T-cell (primary cell): Measurements from ENCODE around the gene SPRED2. TPM values are rescaled to one million over a fixed set of nuclear protein-coding genes. Genes with fewer than 3 reads are reported as not detected.
A peak's percentile ranks its signal among the peaks of the same experiment; 100 is the strongest.
"Not testable (repeated sequence)": the region's sequence is repeated elsewhere in the genome, so short reads cannot be mapped to it uniquely, and the experiment has no call there.

Experiments used
- ATAC-seq, 4 experiments: fragments of 200-7000 bp in 3 of 4; fragments of 150-1000 bp in 1 of 4; cut with Tn5 transposase; replicated peaks in 1 of 4; 1 replicate in 3 of 4; 2 replicates in 1 of 4; pipeline ENCODE4 v1.10.0; 2021; ENCODE audit warnings: moderate library complexity in 3 of 4, mild to moderate bottlenecking in 2 of 4, moderate number of reproducible peaks in 1 of 4
- CTCF ChIA-PET, 2 donors: fragments of 300-600 bp; sonication (Branson Sonifier 250); formaldehyde crosslinking; loops; one replicate each; lab custom pipeline; 2022; ENCODE audit warnings: antibody characterized with exemption in 2 of 2; lab: Charles Lee
- POLR2A ChIA-PET, 2 donors: fragments of 300-600 bp; sonication (Branson Sonifier 250); formaldehyde crosslinking; loops; one replicate each; lab custom pipeline; 2022; ENCODE audit warnings: antibody characterized with exemption in 2 of 2; lab: Charles Lee
- DNase-seq, 35 experiments: peaks; one replicate each; pipeline versions ENCODE4 v3.0.0 to v3.0.0-alpha.2; 2013 to 2023
- H3K27ac ChIP-seq: one replicate; pipeline ENCODE4 v1.5.1; 2013; ENCODE audit warnings: low read length
- H3K27me3 ChIP-seq, 2 experiments: replicated peaks in 1 of 2; 1 replicate in 1 of 2; 2 replicates in 1 of 2; pipeline versions ENCODE4 v1.6.1 to v1.7.0; 2013; ENCODE audit warnings: low read length in 1 of 2, mixed read lengths in 1 of 2; ENCODE audit not compliant: control insufficient read depth in 2 of 2, insufficient read depth in 2 of 2; ENCODE audit errors: extremely low read depth in 1 of 2
- H3K36me3 ChIP-seq, 2 donors: 1 replicate in 1 of 2; 2 replicates in 1 of 2; pipeline versions ENCODE4 v1.6.1 to v1.7.0; 2013; ENCODE audit warnings: low read length in 1 of 2; ENCODE audit not compliant: control insufficient read depth in 2 of 2, insufficient read depth in 1 of 2; ENCODE audit errors: extremely low read depth in 1 of 2
- H3K4me1 ChIP-seq, 2 experiments: 1 replicate in 1 of 2; 2 replicates in 1 of 2; pipeline versions ENCODE4 v1.6.1 to v1.7.0; 2013; ENCODE audit warnings: low read length in 2 of 2, mixed read lengths in 1 of 2; ENCODE audit not compliant: insufficient read depth in 2 of 2, control insufficient read depth in 1 of 2; ENCODE audit errors: extremely low read depth in 1 of 2
- H3K4me3 ChIP-seq, 2 donors: 1 replicate in 1 of 2; 2 replicates in 1 of 2; pipeline versions ENCODE4 v1.5.1 to v1.7.0; 2013; ENCODE audit warnings: mild to moderate bottlenecking in 2 of 2, low read length in 1 of 2, moderate library complexity in 1 of 2; ENCODE audit not compliant: control insufficient read depth in 1 of 2; ENCODE audit errors: extremely low read depth in 1 of 2
- H3K9me3 ChIP-seq: 2 replicates; pipeline ENCODE4 v1.7.0; 2013
- H3K27ac Mint-ChIP-seq, 2 donors: one replicate each; pipeline ENCODE4 v1.8.0; 2020 to 2021; ENCODE audit warnings: mild to moderate bottlenecking in 2 of 2, mixed read lengths in 2 of 2
- H3K27me3 Mint-ChIP-seq, 2 donors: one replicate each; pipeline ENCODE4 v1.8.0; 2021 to 2022; ENCODE audit warnings: mixed read lengths in 2 of 2
- H3K36me3 Mint-ChIP-seq: one replicate; pipeline ENCODE4 v1.8.0; 2021; ENCODE audit warnings: mixed read lengths
- H3K4me1 Mint-ChIP-seq, 3 donors: one replicate each; pipeline ENCODE4 v1.8.0; 2020 to 2022; ENCODE audit warnings: mixed read lengths in 3 of 3, mild to moderate bottlenecking in 1 of 3
- H3K4me3 Mint-ChIP-seq, 3 donors: one replicate each; pipeline ENCODE4 v1.8.0; 2020 to 2022; ENCODE audit warnings: mild to moderate bottlenecking in 3 of 3, mixed read lengths in 3 of 3, moderate library complexity in 3 of 3
- H3K9me3 Mint-ChIP-seq, 3 donors: one replicate each; pipeline ENCODE4 v1.8.0; 2020 to 2022; ENCODE audit warnings: mixed read lengths in 3 of 3
- WGBS: methylation state at CpG from one replicate; pipeline ENCODE4 v1.1.5; 2013; ENCODE audit warnings: missing lambda C conversion rate; ENCODE audit not compliant: insufficient coverage; 5-methylcytosine and 5-hydroxymethylcytosine counted together
- total RNA-seq, 35 experiments: library from RNA in 6 of 35; stranded (reverse) in 6 of 35; fragments of 120-200 nt in 1 of 35; gene quantifications; one replicate each; pipeline versions ENCODE4 v1.2.1 to v1.2.4 and lab custom pipeline; 2013 to 2026

Gene SPRED2
- total RNA-seq, 5 donors from 2014 or later (not counting 1 experiment from before 2014, with no cell fraction given), result 0.73 to 3.2 (median 1.2) TPM

- DNase-seq, H3K9me3 Mint-ChIP-seq, H3K36me3 ChIP-seq, H3K4me1 ChIP-seq, H3K4me3 Mint-ChIP-seq, H3K27ac ChIP-seq, CTCF ChIA-PET, H3K27me3 ChIP-seq, H3K27ac Mint-ChIP-seq, POLR2A ChIA-PET, ATAC-seq, H3K4me3 ChIP-seq, H3K27me3 Mint-ChIP-seq, H3K9me3 ChIP-seq: not testable (repeated sequence)
- peaks cover 19% of the 10 kb centered on the region for H3K36me3 Mint-ChIP-seq
- H3K4me1 Mint-ChIP-seq, result peaks cover 7 to 14% (median 11%) of the 10 kb centered on the region in 3 donors
- 90% methylated on average over 4 of the region's 7 CpGs for WGBS
These were observed 115.0 kb downstream of the SPRED2 start for GRCh38 chr2:65317351-65317750.

- POLR2A ChIA-PET, result no interaction called here
- H3K27me3 Mint-ChIP-seq, result no peaks in the 10 kb centered on the region
- Histone ChIP-seq H3K4me3 (no peak overlapping the region), H3K27ac (no peak overlapping the region), H3K27me3 (no peaks in the 10 kb centered on the region), H3K9me3 (no peaks in the 10 kb centered on the region), H3K36me3 (peaks cover 0 to 2% of the 10 kb centered on the region in 2 donors), H3K4me1 (peaks cover 0 to 4% of the 10 kb centered on the region in 2 experiments)
- no peak for ATAC-seq
- 90% methylated on average over 3 of the region's 6 CpGs for WGBS
- H3K36me3 Mint-ChIP-seq, result peaks cover 19% of the 10 kb centered on the region
- H3K9me3 Mint-ChIP-seq, result no peaks in the 10 kb centered on the region
- CTCF ChIA-PET, result no interaction called here
- no peak overlapping the region for H3K27ac Mint-ChIP-seq
- H3K4me1 Mint-ChIP-seq, result peaks cover 7 to 14% (median 11%) of the 10 kb centered on the region in 3 donors
- no peak for DNase-seq
- H3K4me3 Mint-ChIP-seq, result no peak overlapping the region
These were observed 116.3 kb downstream of the SPRED2 start for GRCh38 chr2:65316072-65316471.

DNA sequence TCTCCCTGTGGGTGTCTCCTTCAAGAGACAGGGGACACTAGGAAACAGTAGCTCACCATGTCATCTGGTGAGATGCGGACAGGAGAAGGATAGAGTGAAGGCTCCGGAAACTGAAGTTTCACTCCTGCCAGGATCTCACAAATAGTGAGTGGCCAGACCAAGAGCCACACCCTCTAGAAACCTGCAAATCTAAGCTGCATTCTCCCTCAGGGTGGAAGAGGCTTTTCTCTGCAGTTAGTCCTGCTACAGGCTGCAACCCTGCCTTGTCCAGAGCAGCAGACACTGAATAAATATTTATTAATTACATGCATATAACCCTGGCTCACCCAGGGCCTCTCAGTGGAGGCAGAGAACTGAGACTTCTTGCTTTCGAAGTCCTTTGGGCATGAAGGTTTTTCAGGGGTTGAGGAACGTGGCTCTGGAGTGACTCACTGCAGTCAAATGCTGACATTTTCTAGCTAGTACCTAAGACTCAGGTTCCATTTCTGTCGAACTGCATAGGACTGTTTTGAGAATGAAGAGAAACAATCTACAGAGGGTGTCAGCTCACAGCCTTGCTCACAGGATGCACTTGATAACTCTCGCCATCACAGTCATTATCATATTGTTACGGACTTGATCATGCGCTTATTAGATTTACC, 117.5 kb downstream of the SPRED2 start:
- Histone ChIP-seq H3K4me1 (peaks cover 0 to 4% of the 10 kb centered on the region in 2 experiments), H3K9me3 (no peaks in the 10 kb centered on the region), H3K36me3 (peaks cover 0 to 2% of the 10 kb centered on the region in 2 donors), H3K4me3 (no peak overlapping the region), H3K27ac (no peak overlapping the region), H3K27me3 (no peaks in the 10 kb centered on the region)
- Mint-ChIP-seq H3K9me3 (no peaks in the 10 kb centered on the region), H3K4me1 (peaks cover 3 to 7% (median 5%) of the 10 kb centered on the region in 3 donors), H3K36me3 (peaks cover 19% of the 10 kb centered on the region), H3K27ac (no peak overlapping the region), H3K4me3 (no peak overlapping the region), H3K27me3 (no peaks in the 10 kb centered on the region)
- CTCF ChIA-PET, result no interaction called here
- DNase-seq (no peak), ATAC-seq (no peak)
- WGBS, result 96% methylated on average over 5 of the region's 8 CpGs
- POLR2A ChIA-PET, result no interaction called here

DNA sequence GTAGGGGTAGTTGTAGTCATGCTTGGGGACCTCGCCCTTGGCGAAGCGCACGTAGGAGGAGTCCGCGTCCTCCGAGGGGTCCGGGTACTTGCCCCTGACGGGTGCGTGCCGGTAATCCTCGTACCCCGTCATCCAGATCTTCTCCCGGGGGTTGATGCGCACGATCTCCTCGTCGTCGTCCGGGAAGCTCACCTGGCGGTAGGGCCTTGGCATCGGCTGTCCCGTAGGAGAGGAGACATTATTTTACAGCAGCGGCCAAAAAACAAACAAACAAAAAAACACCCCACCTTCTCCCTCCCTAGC, 118.5 kb downstream of the SPRED2 start:
- H3K36me3 ChIP-seq, result peaks cover 0 to 2% of the 10 kb centered on the region in 2 donors
- DNase-seq, result no peak
- no peaks in the 10 kb centered on the region for H3K9me3 ChIP-seq
- H3K4me1 Mint-ChIP-seq, result peaks cover 0 to 7% (median 0%) of the 10 kb centered on the region in 3 donors
- no peak overlapping the region for H3K4me3 Mint-ChIP-seq
- no peaks in the 10 kb centered on the region for H3K4me1 ChIP-seq
- ATAC-seq, result no peak
- ChIA-PET CTCF (no interaction called here), POLR2A (no interaction called here)
- no peak overlapping the region for H3K27ac Mint-ChIP-seq
- H3K27me3 ChIP-seq, result no peaks in the 10 kb centered on the region
- H3K9me3 Mint-ChIP-seq, result no peaks in the 10 kb centered on the region
- peaks cover 19% of the 10 kb centered on the region for H3K36me3 Mint-ChIP-seq
- no peak overlapping the region for H3K4me3 ChIP-seq
- H3K27me3 Mint-ChIP-seq, result no peaks in the 10 kb centered on the region
- WGBS, result 97% methylated on average over 24 of the region's 24 CpGs
- no peak overlapping the region for H3K27ac ChIP-seq

GRCh38 chr2:65313126-65313953, 119.1 kb downstream of the SPRED2 start:
- H3K4me1 Mint-ChIP-seq, result peaks cover 0 to 7% (median 0%) of the 10 kb centered on the region in 3 donors
- ATAC-seq, result no peak
- no peaks in the 10 kb centered on the region for H3K9me3 Mint-ChIP-seq
- ChIA-PET CTCF (no interaction called here), POLR2A (no interaction called here)
- Histone ChIP-seq H3K4me3 (no peak overlapping the region), H3K27me3 (no peaks in the 10 kb centered on the region), H3K36me3 (peaks cover 0 to 2% of the 10 kb centered on the region in 2 donors), H3K27ac (no peak overlapping the region), H3K9me3 (no peaks in the 10 kb centered on the region), H3K4me1 (no peaks in the 10 kb centered on the region)
- no peak overlapping the region for H3K4me3 Mint-ChIP-seq
- no peaks in the 10 kb centered on the region for H3K27me3 Mint-ChIP-seq
- 93% methylated on average over 45 of the region's 52 CpGs for WGBS
- H3K36me3 Mint-ChIP-seq, result peaks cover 19% of the 10 kb centered on the region
- peak overlapping the region in 1 of 2 donors; percentile 23 for H3K27ac Mint-ChIP-seq
- DNase-seq, result no peak

DNA sequence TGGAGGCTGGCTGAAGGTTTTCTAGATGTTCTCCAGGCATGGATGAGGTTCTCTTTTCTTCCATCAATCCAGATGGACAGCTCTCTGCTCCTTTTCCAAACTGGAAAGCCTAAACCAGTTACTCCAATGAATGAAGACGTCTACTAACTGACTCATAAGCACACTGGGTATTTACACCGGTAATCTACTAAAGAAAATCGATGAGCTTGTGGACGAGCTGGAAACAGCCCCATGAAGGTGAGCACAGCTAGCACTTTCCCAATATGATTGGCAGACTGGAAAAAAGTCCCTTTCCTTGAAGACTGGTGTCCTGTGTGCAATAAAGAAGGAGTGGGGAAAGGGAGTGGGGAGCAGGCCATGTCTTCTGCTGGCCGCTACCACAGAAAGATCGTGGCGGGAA, 120.8 kb downstream of the SPRED2 start:
- H3K27me3 Mint-ChIP-seq, result no peaks in the 10 kb centered on the region
- peaks cover 0 to 2% of the 10 kb centered on the region in 2 donors for H3K36me3 ChIP-seq
- ChIA-PET CTCF (no interaction called here), POLR2A (interaction anchor here in 1 of 2 donors (0.6 kb wide), 1 partner anchor 9 kb away, joined by 3 read pairs; no protein-coding TSS in a partner anchor)
- ATAC-seq (no peak), DNase-seq (no peak)
- peaks cover 0 to 7% (median 0%) of the 10 kb centered on the region in 3 donors for H3K4me1 Mint-ChIP-seq
- H3K27ac ChIP-seq, result no peak overlapping the region
- H3K4me3 ChIP-seq, result no peak overlapping the region
- H3K27me3 ChIP-seq, result no peaks in the 10 kb centered on the region
- WGBS, result 89% methylated on average over 3 of the region's 7 CpGs
- peaks cover 19% of the 10 kb centered on the region for H3K36me3 Mint-ChIP-seq
- no peak overlapping the region for H3K4me3 Mint-ChIP-seq
- H3K9me3 Mint-ChIP-seq, result no peaks in the 10 kb centered on the region
- no peaks in the 10 kb centered on the region for H3K4me1 ChIP-seq
- no peaks in the 10 kb centered on the region for H3K9me3 ChIP-seq
- no peak overlapping the region for H3K27ac Mint-ChIP-seq
